GM12878 (cell line): ENCODE measurements around the gene CLDN10. TPM values are rescaled to one million over a fixed set of nuclear protein-coding genes. Genes with fewer than 3 reads are reported as not detected.

Experiments
- ATAC-seq: fragments of 200-7000 bp; cut with Tn5 transposase; 3 replicates; pipeline ENCODE4 v1.9.1; 2020; ENCODE audit warnings: mild to moderate bottlenecking, moderate library complexity
- BruUV-seq: library from RNA; stranded (reverse); fragments of 400-500 nt; replicated peaks from 2 replicates; lab custom pipeline; 2021; lab: Mats Ljungman, UMichigan
- CTCF ChIA-PET: fragments of 300-600 bp; sonication (Branson Sonifier 250); formaldehyde crosslinking; extraction: SDS; loops from one replicate; lab custom pipeline; 2021; ENCODE audit warnings: inconsistent platforms; lab: Yijun Ruan, JAX
- POLR2A ChIA-PET: fragments of 350-600 bp; formaldehyde crosslinking; extraction: SDS; loops from one replicate; lab custom pipeline; 2021; ENCODE audit warnings: inconsistent platforms; lab: Charles Lee
- RAD21 ChIA-PET: fragments of 300-600 bp; sonication (Branson Sonifier 250); formaldehyde crosslinking; loops from one replicate; lab custom pipeline; 2023; ENCODE audit warnings: antibody characterized with exemption; ENCODE audit not compliant: unreplicated experiment; lab: Charles Lee
- SMC1A ChIA-PET: fragments of 300-600 bp; sonication (Branson Sonifier 250); formaldehyde crosslinking; loops from one replicate; lab custom pipeline; 2023; ENCODE audit not compliant: unreplicated experiment, uncharacterized antibody; lab: Charles Lee
- DNase-seq: peaks from one replicate; pipeline ENCODE4 v3.0.0-alpha.2; 2011; ENCODE audit warnings: low read depth, low spot score
- FAIRE-seq: peaks from 3 replicates; lab custom pipeline; 2011; peaks lifted over from hg19 to GRCh38; lab: Jason Lieb, UNC
- H2AFZ ChIP-seq: 2 replicates; pipeline ENCODE4 v1.6.0; 2011; ENCODE audit warnings: low read depth, low read length, control low read depth; ENCODE audit not compliant: control insufficient read depth
- H3K27ac ChIP-seq: 2 replicates; pipeline ENCODE4 v1.5.1; 2011; ENCODE audit warnings: control low read depth; ENCODE audit not compliant: control insufficient read depth, insufficient read depth
- H3K27me3 ChIP-seq, 2 experiments: replicated peaks in 1 of 2; 2 replicates each; pipeline versions ENCODE4 v1.6.0 to v1.6.1; 2011; ENCODE audit warnings: low read length in 1 of 2; ENCODE audit not compliant: control insufficient read depth in 2 of 2, insufficient read depth in 2 of 2
- H3K36me3 ChIP-seq, 2 experiments: 2 replicates each; pipeline ENCODE4 v1.5.1; 2011; ENCODE audit warnings: low read length in 1 of 2; ENCODE audit not compliant: control insufficient read depth in 2 of 2, insufficient read depth in 2 of 2
- H3K4me1 ChIP-seq: 2 replicates; pipeline ENCODE4 v1.6.1; 2011; ENCODE audit warnings: mild to moderate bottlenecking, low read length, moderate library complexity, mixed read lengths; ENCODE audit not compliant: control insufficient read depth, insufficient read depth
- H3K4me2 ChIP-seq: 2 replicates; pipeline ENCODE4 v1.6.0; 2011; ENCODE audit warnings: control low read depth; ENCODE audit not compliant: control insufficient read depth, insufficient read depth
- H3K4me3 ChIP-seq: fragments of 200-600 bp; sonication (generic); 2 replicates; pipeline ENCODE4 v1.5.1; 2016
- H3K79me2 ChIP-seq: 2 replicates; pipeline ENCODE4 v1.6.0; 2011; ENCODE audit warnings: low read length; ENCODE audit not compliant: control insufficient read depth, insufficient read depth
- H3K9ac ChIP-seq: 2 replicates; pipeline ENCODE4 v1.8.0; 2011; ENCODE audit warnings: low read length, control low read depth, mixed read lengths; ENCODE audit not compliant: control insufficient read depth, insufficient read depth
- H3K9me3 ChIP-seq: replicated peaks from 3 replicates; pipeline ENCODE4 v1.5.1; 2011; ENCODE audit warnings: mild to moderate bottlenecking, low read length; ENCODE audit not compliant: control insufficient read depth, insufficient read depth
- H4K20me1 ChIP-seq: 2 replicates; pipeline ENCODE4 v1.6.0; 2011; ENCODE audit not compliant: control insufficient read depth, insufficient read depth
- ATF7 ChIP-seq: fragments of 450-650 bp; IDR thresholded peaks from 2 replicates; pipeline ENCODE4 v1.6.1; 2016; ENCODE audit warnings: low read depth, mild to moderate bottlenecking
- BRCA1 ChIP-seq: IDR thresholded peaks from 2 replicates; pipeline ENCODE4 v1.6.1; 2011; ENCODE audit warnings: low read depth, low read length, improper control_type of control experiment
- EGR1 ChIP-seq, 2 experiments: IDR thresholded peaks; 1 replicate in 1 of 2; 2 replicates in 1 of 2; pipeline ENCODE4 v1.6.1; 2011 to 2012; ENCODE audit warnings: low read depth in 2 of 2, low read length in 2 of 2, borderline replicate concordance in 1 of 2, mild to moderate bottlenecking in 1 of 2, moderate library complexity in 1 of 2
- GABPA ChIP-seq: IDR thresholded peaks from 2 replicates; pipeline ENCODE4 v1.6.1; 2014; ENCODE audit warnings: antibody characterized with exemption, low read depth, mild to moderate bottlenecking, inconsistent platforms
- JUND ChIP-seq: IDR thresholded peaks from 2 replicates; pipeline ENCODE4 v1.6.1; 2012; ENCODE audit warnings: low read depth, mild to moderate bottlenecking, low read length, improper control_type of control experiment, moderate library complexity
- KDM1A ChIP-seq: fragments of 200-600 bp; sonication (generic); IDR thresholded peaks from 2 replicates; pipeline ENCODE4 v1.6.1; 2016; ENCODE audit warnings: borderline replicate concordance
- MYC ChIP-seq: IDR thresholded peaks from 2 replicates; pipeline ENCODE4 v1.6.1; 2011; ENCODE audit warnings: mild to moderate bottlenecking, low read length, moderate library complexity, inconsistent platforms; ENCODE audit not compliant: insufficient read depth, insufficient replicate concordance, insufficient read length, severe bottlenecking
- PAX5 ChIP-seq: IDR thresholded peaks from 2 replicates; pipeline ENCODE4 v1.6.1; 2011; ENCODE audit warnings: low read depth, low read length, borderline replicate concordance
- RAD51 ChIP-seq: fragments of 450-650 bp; IDR thresholded peaks from 2 replicates; pipeline ENCODE4 v1.6.1; 2016; ENCODE audit warnings: moderate library complexity, mild to moderate bottlenecking, inconsistent platforms
- RBBP5 ChIP-seq: fragments of 200-600 bp; sonication (generic); conservative IDR thresholded peaks from 2 replicates; pipeline ENCODE4 v1.6.1; 2016
- RUNX3 ChIP-seq: IDR thresholded peaks from 2 replicates; pipeline ENCODE4 v1.6.1; 2012; ENCODE audit warnings: low read length, inconsistent platforms
- SPI1 ChIP-seq: IDR thresholded peaks from 2 replicates; pipeline ENCODE4 v1.6.1; 2011; ENCODE audit warnings: low read depth, mild to moderate bottlenecking, low read length, moderate library complexity, borderline replicate concordance; ENCODE audit not compliant: insufficient read depth
- SUPT20H ChIP-seq: IDR thresholded peaks from 2 replicates; pipeline ENCODE4 v1.6.1; 2011; ENCODE audit warnings: low read depth, mild to moderate bottlenecking, low read length, moderate library complexity, borderline replicate concordance; ENCODE audit not compliant: control insufficient read depth
- ZNF622 ChIP-seq: fragments of 450-650 bp; IDR thresholded peaks from 2 replicates; pipeline ENCODE4 v1.6.1; 2017; ENCODE audit warnings: mild to moderate bottlenecking, inconsistent platforms
- WGBS: methylation state at CpG from one replicate; pipeline ENCODE4 v1.1.6; 2016; ENCODE audit warnings: low lambda C conversion rate; ENCODE audit not compliant: insufficient replicate concordance, insufficient coverage; ENCODE audit errors: missing lambda C conversion rate; 5-methylcytosine and 5-hydroxymethylcytosine counted together
- in situ Hi-C: fragments of 300-500 bp; cut with MboI; formaldehyde crosslinking; loops from 9 replicates; pipeline ENCODE4 v1.14.3; 2018; ENCODE audit warnings: mixed read lengths
- intact Hi-C: fragments of 100-400 bp; cut with micrococcal nuclease; formaldehyde crosslinking; loops from one replicate; pipeline ENCODE4 v1.14.2; 2022; ENCODE audit not compliant: unreplicated experiment
- polyA plus RNA-seq, 11 experiments: library from polyadenylated mRNA; depleted of rRNA in 4 of 11; unstranded in 6 of 11; stranded (reverse) in 5 of 11; fragments of >200 nt; fragmentation: Nextera tagmentation in 4 of 11; fragmentation: Illumina TruSeq in 1 of 11; extraction: Ambion mirVana in 4 of 11; extraction: Trizol in 1 of 11; gene quantifications; 1 replicate in 1 of 11; 2 replicates in 10 of 11; pipeline versions ENCODE4 v1.2.1 to v1.2.3, GENCODE V29; 2011 to 2016; ENCODE audit warnings: inconsistent platforms in 2 of 11, missing spikeins in 2 of 11, low read depth in 1 of 11
- total RNA-seq, 4 experiments: library from RNA; depleted of rRNA in 3 of 4; stranded (reverse); fragments of >200 nt in 3 of 4; fragmentation: Illumina TruSeq in 1 of 4; extraction: Trizol in 1 of 4; gene quantifications; 2 replicates each; pipeline versions ENCODE4 v1.2.1 to v1.2.3, GENCODE V29; 2013 to 2021
- TF ChIP-seq, protein P1 (sequence below): fragments of 450-650 bp; IDR thresholded peaks from 2 replicates; pipeline ENCODE4 v1.6.1; 2016; ENCODE audit warnings: mild to moderate bottlenecking, moderate library complexity, borderline replicate concordance

The CLDN10 gene
- total and polyA plus RNA-seq, 10 of the 15 experiments (the other 5 are each of a cell fraction or from before 2014, with no cell fraction given): not detected

DNA sequence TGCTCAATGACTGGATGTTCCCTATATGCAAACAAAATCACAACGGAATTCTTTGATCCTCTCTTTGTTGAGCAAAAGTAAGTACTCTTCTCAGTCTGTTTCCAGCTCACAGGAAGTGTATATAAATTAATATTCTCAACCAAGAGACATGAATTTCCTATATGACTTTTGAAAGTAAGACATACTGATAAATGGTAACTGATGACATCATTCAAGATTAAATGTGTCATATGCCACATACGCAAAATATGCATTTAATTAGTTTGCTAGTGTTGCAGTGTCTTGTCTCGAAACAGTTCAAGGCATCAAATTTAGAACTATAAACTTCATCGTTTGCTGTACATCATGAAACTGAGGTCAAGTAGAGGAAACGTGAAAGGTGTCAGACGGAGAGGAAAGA lies 7.9 kb downstream of the CLDN10 start:
- Histone ChIP-seq H3K27ac (no peak overlapping the region), H2AFZ (no peak overlapping the region), H4K20me1 (no peaks in the 10 kb centered on the region), H3K27me3 (no peaks in the 10 kb centered on the region), H3K9ac (no peak overlapping the region), H3K4me3 (no peak overlapping the region), H3K4me2 (no peak overlapping the region), H3K79me2 (no peaks in the 10 kb centered on the region), H3K9me3 (no peaks in the 10 kb centered on the region), H3K4me1 (no peaks in the 10 kb centered on the region)
- intact Hi-C loops (no loop called here), in situ Hi-C loops (no loop called here)
- FAIRE-seq (no peak), ATAC-seq (no peak)
- ChIA-PET POLR2A (no interaction called here), RAD21 (no interaction called here), CTCF (no interaction called here), SMC1A (no interaction called here)
- BruUV-seq: no TSS peak
- WGBS: 35% methylated on average over 6 of the region's 6 CpGs
- no peak for TF ChIP-seq RAD51
- no peak for TF ChIP-seq BRCA1
- TF ChIP-seq, protein P1, sequence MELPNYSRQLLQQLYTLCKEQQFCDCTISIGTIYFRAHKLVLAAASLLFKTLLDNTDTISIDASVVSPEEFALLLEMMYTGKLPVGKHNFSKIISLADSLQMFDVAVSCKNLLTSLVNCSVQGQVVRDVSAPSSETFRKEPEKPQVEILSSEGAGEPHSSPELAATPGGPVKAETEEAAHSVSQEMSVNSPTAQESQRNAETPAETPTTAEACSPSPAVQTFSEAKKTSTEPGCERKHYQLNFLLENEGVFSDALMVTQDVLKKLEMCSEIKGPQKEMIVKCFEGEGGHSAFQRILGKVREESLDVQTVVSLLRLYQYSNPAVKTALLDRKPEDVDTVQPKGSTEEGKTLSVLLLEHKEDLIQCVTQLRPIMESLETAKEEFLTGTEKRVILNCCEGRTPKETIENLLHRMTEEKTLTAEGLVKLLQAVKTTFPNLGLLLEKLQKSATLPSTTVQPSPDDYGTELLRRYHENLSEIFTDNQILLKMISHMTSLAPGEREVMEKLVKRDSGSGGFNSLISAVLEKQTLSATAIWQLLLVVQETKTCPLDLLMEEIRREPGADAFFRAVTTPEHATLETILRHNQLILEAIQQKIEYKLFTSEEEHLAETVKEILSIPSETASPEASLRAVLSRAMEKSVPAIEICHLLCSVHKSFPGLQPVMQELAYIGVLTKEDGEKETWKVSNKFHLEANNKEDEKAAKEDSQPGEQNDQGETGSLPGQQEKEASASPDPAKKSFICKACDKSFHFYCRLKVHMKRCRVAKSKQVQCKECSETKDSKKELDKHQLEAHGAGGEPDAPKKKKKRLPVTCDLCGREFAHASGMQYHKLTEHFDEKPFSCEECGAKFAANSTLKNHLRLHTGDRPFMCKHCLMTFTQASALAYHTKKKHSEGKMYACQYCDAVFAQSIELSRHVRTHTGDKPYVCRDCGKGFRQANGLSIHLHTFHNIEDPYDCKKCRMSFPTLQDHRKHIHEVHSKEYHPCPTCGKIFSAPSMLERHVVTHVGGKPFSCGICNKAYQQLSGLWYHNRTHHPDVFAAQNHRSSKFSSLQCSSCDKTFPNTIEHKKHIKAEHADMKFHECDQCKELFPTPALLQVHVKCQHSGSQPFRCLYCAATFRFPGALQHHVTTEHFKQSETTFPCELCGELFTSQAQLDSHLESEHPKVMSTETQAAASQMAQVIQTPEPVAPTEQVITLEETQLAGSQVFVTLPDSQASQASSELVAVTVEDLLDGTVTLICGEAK: no peak
- TF ChIP-seq RUNX3: no peak
- no peak for TF ChIP-seq RBBP5
- no peak for TF ChIP-seq MYC
- no peak for TF ChIP-seq SPI1
- no peak for TF ChIP-seq KDM1A
- no peak for TF ChIP-seq SUPT20H
- no peak for TF ChIP-seq EGR1 (IDR thresholded peaks at IDR 0.05; ENCODE audit: borderline replicate concordance in 1 of 2, low read depth in 2 of 2, low read length in 2 of 2)
- TF ChIP-seq ZNF622: no peak
- TF ChIP-seq GABPA: no peak
- TF ChIP-seq ATF7: no peak
- TF ChIP-seq JUND: no peak
- TF ChIP-seq PAX5: no peak
- TF ChIP-seq, all 136 proteins: peak for 0
- H3K36me3 ChIP-seq: no peaks in the 10 kb centered on the region
- DNase-seq: no peak
